Measurements from ENCODE around the gene HAUS7. TPM values are rescaled to one million over a fixed set of nuclear protein-coding genes. Genes with fewer than 3 reads are reported as not detected.

Gene HAUS7
- total RNA-seq, 2 experiments from 2014 or later: 56.6 to 57.7 TPM

- no peaks in the 10 kb centered on the region for H3K36me3 Mint-ChIP-seq (ENCODE audit: low read depth)
- peaks cover 4% of the 10 kb centered on the region for H3K27me3 Mint-ChIP-seq (ENCODE audit: low read depth)
- no peaks in the 10 kb centered on the region for H3K4me1 Mint-ChIP-seq (ENCODE audit: low read depth)
- ChIA-PET CTCF (interaction anchor here (0.7 to 2.0 kb wide), 6 partner anchors 31 to 496 kb away, joined by 3 to 7 read pairs (median 3); no protein-coding TSS in a partner anchor), POLR2A (no interaction called here)
- ATAC-seq (no peak), DNase-seq (peak; percentile 25)
- no peak overlapping the region for H3K27ac Mint-ChIP-seq
- no peaks in the 10 kb centered on the region for H3K9me3 Mint-ChIP-seq (ENCODE audit: insufficient read depth)
- H3K4me3 Mint-ChIP-seq: no peak overlapping the region
Observed at GRCh38 chrX:153438532-153438931, 31.8 kb downstream of the HAUS7 start.

- peaks cover 4% of the 10 kb centered on the region for H3K27me3 Mint-ChIP-seq (ENCODE audit: low read depth)
- ChIA-PET POLR2A (no interaction called here), CTCF (no interaction called here)
- H3K9me3 Mint-ChIP-seq (ENCODE audit: insufficient read depth): no peaks in the 10 kb centered on the region
- no peaks in the 10 kb centered on the region for H3K36me3 Mint-ChIP-seq (ENCODE audit: low read depth)
- H3K4me3 Mint-ChIP-seq: no peak overlapping the region
- no peak overlapping the region for H3K27ac Mint-ChIP-seq
- no peak for DNase-seq
- no peak for ATAC-seq
- H3K4me1 Mint-ChIP-seq (ENCODE audit: low read depth): no peaks in the 10 kb centered on the region
Observed at GRCh38 chrX:153435845-153436244, 34.5 kb downstream of the HAUS7 start.

GRCh38 chrX:153434801-153435200, 35.6 kb downstream of the HAUS7 start:
- no peak for DNase-seq
- H3K4me3 Mint-ChIP-seq: no peak overlapping the region
- no peaks in the 10 kb centered on the region for H3K4me1 Mint-ChIP-seq (ENCODE audit: low read depth)
- H3K36me3 Mint-ChIP-seq (ENCODE audit: low read depth): no peaks in the 10 kb centered on the region
- ATAC-seq: no peak
- ChIA-PET POLR2A (no interaction called here), CTCF (no interaction called here)
- no peak overlapping the region for H3K27ac Mint-ChIP-seq
- peaks cover under 1% of the 10 kb centered on the region for H3K27me3 Mint-ChIP-seq (ENCODE audit: low read depth)
- no peaks in the 10 kb centered on the region for H3K9me3 Mint-ChIP-seq (ENCODE audit: insufficient read depth)

GRCh38 chrX:153433781-153434285, 36.5 kb downstream of the HAUS7 start:
- ChIA-PET POLR2A (no interaction called here), CTCF (no interaction called here)
- H3K27ac Mint-ChIP-seq: no peak overlapping the region
- no peaks in the 10 kb centered on the region for H3K36me3 Mint-ChIP-seq (ENCODE audit: low read depth)
- ATAC-seq (no peak), DNase-seq (no peak)
- no peaks in the 10 kb centered on the region for H3K4me1 Mint-ChIP-seq (ENCODE audit: low read depth)
- H3K27me3 Mint-ChIP-seq (ENCODE audit: low read depth): no peaks in the 10 kb centered on the region
- no peaks in the 10 kb centered on the region for H3K9me3 Mint-ChIP-seq (ENCODE audit: insufficient read depth)
- no peak overlapping the region for H3K4me3 Mint-ChIP-seq

GRCh38 chrX:153433161-153433680, 37.2 kb downstream of the HAUS7 start:
- ATAC-seq: no peak
- Mint-ChIP-seq H3K27ac (no peak overlapping the region), H3K9me3 (ENCODE audit: insufficient read depth) (no peaks in the 10 kb centered on the region), H3K36me3 (ENCODE audit: low read depth) (no peaks in the 10 kb centered on the region), H3K4me1 (ENCODE audit: low read depth) (no peaks in the 10 kb centered on the region), H3K4me3 (no peak overlapping the region), H3K27me3 (ENCODE audit: low read depth) (no peaks in the 10 kb centered on the region)
- CTCF ChIA-PET: no interaction called here
- no peak for DNase-seq
- POLR2A ChIA-PET: no interaction called here

- H3K9me3 Mint-ChIP-seq (ENCODE audit: insufficient read depth): no peaks in the 10 kb centered on the region
- CTCF ChIA-PET: no interaction called here
- H3K36me3 Mint-ChIP-seq (ENCODE audit: low read depth): no peaks in the 10 kb centered on the region
- DNase-seq (no peak), ATAC-seq (no peak)
- no peaks in the 10 kb centered on the region for H3K4me1 Mint-ChIP-seq (ENCODE audit: low read depth)
- no peak overlapping the region for H3K27ac Mint-ChIP-seq
- no peak overlapping the region for H3K4me3 Mint-ChIP-seq
- POLR2A ChIA-PET: no interaction called here
- H3K27me3 Mint-ChIP-seq (ENCODE audit: low read depth): no peaks in the 10 kb centered on the region
Observed at GRCh38 chrX:153430796-153431195, 39.6 kb downstream of the HAUS7 start.

GRCh38 chrX:153426204-153426603, 44.2 kb downstream of the HAUS7 start:
- CTCF ChIA-PET: no interaction called here
- Mint-ChIP-seq H3K9me3 (ENCODE audit: insufficient read depth) (no peaks in the 10 kb centered on the region), H3K27ac (no peak overlapping the region), H3K4me3 (no peak overlapping the region), H3K36me3 (ENCODE audit: low read depth) (no peaks in the 10 kb centered on the region), H3K27me3 (ENCODE audit: low read depth) (no peaks in the 10 kb centered on the region), H3K4me1 (ENCODE audit: low read depth) (no peaks in the 10 kb centered on the region)
- DNase-seq (no peak), ATAC-seq (no peak)
- POLR2A ChIA-PET: no interaction called here

- no peaks in the 10 kb centered on the region for H3K9me3 Mint-ChIP-seq (ENCODE audit: insufficient read depth)
- no peak for ATAC-seq
- CTCF ChIA-PET: no interaction called here
- no peaks in the 10 kb centered on the region for H3K27me3 Mint-ChIP-seq (ENCODE audit: low read depth)
- no peaks in the 10 kb centered on the region for H3K36me3 Mint-ChIP-seq (ENCODE audit: low read depth)
- H3K27ac Mint-ChIP-seq: no peak overlapping the region
- no peak for DNase-seq
- no peak overlapping the region for H3K4me3 Mint-ChIP-seq
- POLR2A ChIA-PET: no interaction called here
- no peaks in the 10 kb centered on the region for H3K4me1 Mint-ChIP-seq (ENCODE audit: low read depth)
Observed at GRCh38 chrX:153423652-153424051, 46.7 kb downstream of the HAUS7 start.

GRCh38 chrX:153421856-153422255, 48.5 kb downstream of the HAUS7 start:
- H3K4me3 Mint-ChIP-seq: no peak overlapping the region
- no peak overlapping the region for H3K27ac Mint-ChIP-seq
- no peaks in the 10 kb centered on the region for H3K36me3 Mint-ChIP-seq (ENCODE audit: low read depth)

GRCh38 chrX:153420851-153421599, 49.4 kb downstream of the HAUS7 start:
- H3K4me3 Mint-ChIP-seq: no peak overlapping the region
- ChIA-PET POLR2A (no interaction called here), CTCF (no interaction called here)
- H3K27ac Mint-ChIP-seq: no peak overlapping the region
- H3K9me3 Mint-ChIP-seq (ENCODE audit: insufficient read depth): no peaks in the 10 kb centered on the region
- ATAC-seq (no peak), DNase-seq (no peak)
- H3K4me1 Mint-ChIP-seq (ENCODE audit: low read depth): no peaks in the 10 kb centered on the region
- H3K36me3 Mint-ChIP-seq (ENCODE audit: low read depth): no peaks in the 10 kb centered on the region
- H3K27me3 Mint-ChIP-seq (ENCODE audit: low read depth): no peaks in the 10 kb centered on the region

More at GRCh38 chrX:153421856-153422255, 48.5 kb downstream of the HAUS7 start:
- ChIA-PET CTCF (no interaction called here), POLR2A (no interaction called here)
- Mint-ChIP-seq H3K27me3 (ENCODE audit: low read depth) (no peaks in the 10 kb centered on the region), H3K4me1 (ENCODE audit: low read depth) (no peaks in the 10 kb centered on the region), H3K9me3 (ENCODE audit: insufficient read depth) (no peaks in the 10 kb centered on the region)
- ATAC-seq (no peak), DNase-seq (no peak)

- ChIA-PET POLR2A (no interaction called here), CTCF (no interaction called here)
- H3K27ac Mint-ChIP-seq: no peak overlapping the region
- H3K36me3 Mint-ChIP-seq (ENCODE audit: low read depth): no peaks in the 10 kb centered on the region
- H3K4me3 Mint-ChIP-seq: no peak overlapping the region
- no peaks in the 10 kb centered on the region for H3K9me3 Mint-ChIP-seq (ENCODE audit: insufficient read depth)
- DNase-seq (no peak), ATAC-seq (no peak)
- H3K27me3 Mint-ChIP-seq (ENCODE audit: low read depth): no peaks in the 10 kb centered on the region
- no peaks in the 10 kb centered on the region for H3K4me1 Mint-ChIP-seq (ENCODE audit: low read depth)
Observed at GRCh38 chrX:153417637-153418036, 52.7 kb downstream of the HAUS7 start.

- no peaks in the 10 kb centered on the region for H3K9me3 Mint-ChIP-seq (ENCODE audit: insufficient read depth)
- no peak for DNase-seq
- ChIA-PET POLR2A (no interaction called here), CTCF (interaction anchor here (1.1 kb wide), 1 partner anchor 44 kb away, joined by 3 read pairs; no protein-coding TSS in a partner anchor)
- H3K27ac Mint-ChIP-seq: no peak overlapping the region
- H3K36me3 Mint-ChIP-seq (ENCODE audit: low read depth): no peaks in the 10 kb centered on the region
- no peak overlapping the region for H3K4me3 Mint-ChIP-seq
- no peaks in the 10 kb centered on the region for H3K27me3 Mint-ChIP-seq (ENCODE audit: low read depth)
- no peak for ATAC-seq
- H3K4me1 Mint-ChIP-seq (ENCODE audit: low read depth): peaks cover 7% of the 10 kb centered on the region
Observed at GRCh38 chrX:153416781-153417450, 53.5 kb downstream of the HAUS7 start.

Measured in activated CD8-positive, alpha-beta T cell treated with anti-CD3 and anti-CD28 coated beads, Interleukin-2, amount 10 ng/mL, durations not matched to agents 7 days and 5 days (primary cell).